NCI-H510A (cell line): Measurements from ENCODE around the gene FXYD3.

Experiments
- DNase-seq: peaks from one replicate; lab custom pipeline; 2025; lab: John Stamatoyannopoulos, UW

Gene FXYD3

GRCh38 chr19:35106898-35107541 lies 8.6 kb upstream of the FXYD3 start:
- no peak for DNase-seq

GRCh38 chr19:35107545-35107944 lies 8.1 kb upstream of the FXYD3 start:
- DNase-seq = no peak

GRCh38 chr19:35108730-35109129 lies 6.9 kb upstream of the FXYD3 start:
- DNase-seq = no peak

GRCh38 chr19:35109395-35110112 lies 6.1 kb upstream of the FXYD3 start:
- no peak for DNase-seq

GRCh38 chr19:35110974-35111373 lies 4.6 kb upstream of the FXYD3 start:
- DNase-seq = no peak

- no peak for DNase-seq
Measured at GRCh38 chr19:35112995-35113688, 2.5 kb upstream of the FXYD3 start.

- DNase-seq = no peak
Measured at GRCh38 chr19:35114353-35115176, 1.1 kb upstream of the FXYD3 start.

GRCh38 chr19:35116072-35116801 lies 614 bp downstream of the FXYD3 start:
- DNase-seq = no peak

GRCh38 chr19:35117116-35117515 lies 1.5 kb downstream of the FXYD3 start:
- DNase-seq = no peak

- DNase-seq = no peak
Measured at GRCh38 chr19:35117799-35118198, 2.2 kb downstream of the FXYD3 start.

- no peak for DNase-seq
Measured at GRCh38 chr19:35118268-35119020, 2.8 kb downstream of the FXYD3 start.

- no peak for DNase-seq
Measured at GRCh38 chr19:35119091-35119490, 3.5 kb downstream of the FXYD3 start.

GRCh38 chr19:35119578-35120155 lies 4.0 kb downstream of the FXYD3 start:
- no peak for DNase-seq

- DNase-seq = no peak
Measured at GRCh38 chr19:35120492-35120891, 4.9 kb downstream of the FXYD3 start.

- no peak for DNase-seq
Measured at GRCh38 chr19:35120898-35121297, 5.3 kb downstream of the FXYD3 start.

GRCh38 chr19:35122687-35123551 lies 7.3 kb downstream of the FXYD3 start:
- DNase-seq = no peak

- no peak for DNase-seq
Measured at GRCh38 chr19:35123573-35123972, 8.0 kb downstream of the FXYD3 start.

- DNase-seq = no peak
Measured at GRCh38 chr19:35124098-35125060, 8.8 kb downstream of the FXYD3 start.
